EL (cell line): ENCODE measurements around the gene CDX2.
"Not testable (repeated sequence)": the region's sequence is repeated elsewhere in the genome, so short reads cannot be mapped to it uniquely, and the experiment has no call there.

Experiments used
- DNase-seq: peaks from one replicate; pipeline ENCODE4 v3.0.0-alpha.2; 2016

Gene CDX2

DNA sequence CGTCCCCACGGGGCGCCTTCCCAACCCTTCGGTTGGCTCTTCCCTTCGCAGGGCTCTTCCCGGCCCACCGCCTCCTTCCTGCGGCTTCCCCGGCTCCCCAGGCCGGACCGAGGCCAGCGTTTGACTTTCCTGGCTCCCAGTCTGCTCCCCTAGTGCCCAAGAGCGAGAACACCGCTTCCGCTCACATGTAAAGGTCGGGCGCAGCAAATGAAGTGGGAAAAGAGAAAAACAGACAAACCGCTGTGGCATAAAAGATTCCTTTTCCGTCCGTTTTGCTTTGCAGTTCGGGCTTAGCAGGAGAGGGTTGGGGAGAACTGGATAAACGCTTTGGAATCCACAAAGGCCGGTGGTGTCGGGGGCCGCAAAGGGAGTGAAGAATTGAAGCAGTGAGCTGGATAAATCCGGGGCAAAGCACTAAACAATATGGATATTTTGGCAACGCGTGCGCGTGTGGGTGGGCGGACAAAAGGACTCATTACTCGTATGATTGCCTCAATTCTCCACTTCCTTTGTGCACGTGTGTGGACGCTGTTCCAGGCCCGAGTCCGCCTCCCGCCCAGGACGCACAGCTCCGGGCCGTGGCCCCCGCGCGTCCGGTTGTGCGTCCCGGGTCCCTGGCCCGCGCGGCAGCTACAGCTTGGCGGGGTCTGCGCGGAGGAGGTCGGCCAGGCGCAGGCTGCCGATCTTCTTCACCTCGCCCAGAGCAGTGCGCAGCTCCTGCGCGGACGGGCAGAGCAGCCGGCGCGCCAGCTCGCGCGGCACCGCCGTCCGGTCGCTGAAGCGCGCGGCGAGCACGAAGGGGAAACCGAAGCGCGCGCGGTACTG lies 8.6 kb upstream of the CDX2 start:
- DNase-seq: no peak

- no peak for DNase-seq
These were observed 7.4 kb upstream of the CDX2 start for GRCh38 chr13:27976362-27977091.

DNA sequence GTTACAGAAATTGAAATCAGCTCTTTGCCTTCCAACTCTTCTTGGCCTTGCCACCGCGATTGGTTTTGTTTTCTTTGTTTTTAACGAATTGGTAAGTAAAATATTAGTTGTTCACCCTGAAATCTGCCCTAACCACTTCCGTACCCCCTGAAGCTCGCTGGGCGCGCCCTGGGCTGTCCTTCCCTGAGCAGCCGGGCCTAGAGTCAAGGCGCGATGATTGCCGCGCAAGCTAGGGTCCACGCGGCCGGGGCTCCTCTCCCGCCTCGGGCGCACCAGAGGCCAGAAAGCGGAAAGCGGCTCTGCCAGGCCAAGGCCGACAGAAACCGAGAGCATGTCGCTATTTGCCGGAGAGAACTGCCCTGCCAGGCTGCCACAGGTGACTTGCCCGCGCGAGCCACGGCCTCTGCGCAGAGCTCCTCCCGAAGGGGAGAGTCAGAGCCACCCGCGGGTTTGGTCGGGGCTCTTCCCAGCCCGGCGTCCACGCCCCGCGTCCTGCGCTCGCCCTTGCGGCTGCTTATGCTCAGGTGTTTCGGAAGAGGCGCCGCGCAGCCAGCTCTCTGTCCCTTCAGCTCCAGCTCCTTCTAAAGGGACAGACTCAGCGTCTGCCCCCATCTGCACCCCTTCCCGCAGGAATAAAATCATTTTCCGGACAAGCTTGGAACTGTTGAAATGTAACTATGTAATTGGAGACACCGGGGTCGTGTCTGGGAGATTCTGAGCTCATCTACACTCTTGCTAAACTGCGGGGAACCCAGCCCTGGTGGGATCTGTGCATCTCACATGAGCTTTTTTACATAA lies 6.6 kb upstream of the CDX2 start:
- no peak for DNase-seq

DNA sequence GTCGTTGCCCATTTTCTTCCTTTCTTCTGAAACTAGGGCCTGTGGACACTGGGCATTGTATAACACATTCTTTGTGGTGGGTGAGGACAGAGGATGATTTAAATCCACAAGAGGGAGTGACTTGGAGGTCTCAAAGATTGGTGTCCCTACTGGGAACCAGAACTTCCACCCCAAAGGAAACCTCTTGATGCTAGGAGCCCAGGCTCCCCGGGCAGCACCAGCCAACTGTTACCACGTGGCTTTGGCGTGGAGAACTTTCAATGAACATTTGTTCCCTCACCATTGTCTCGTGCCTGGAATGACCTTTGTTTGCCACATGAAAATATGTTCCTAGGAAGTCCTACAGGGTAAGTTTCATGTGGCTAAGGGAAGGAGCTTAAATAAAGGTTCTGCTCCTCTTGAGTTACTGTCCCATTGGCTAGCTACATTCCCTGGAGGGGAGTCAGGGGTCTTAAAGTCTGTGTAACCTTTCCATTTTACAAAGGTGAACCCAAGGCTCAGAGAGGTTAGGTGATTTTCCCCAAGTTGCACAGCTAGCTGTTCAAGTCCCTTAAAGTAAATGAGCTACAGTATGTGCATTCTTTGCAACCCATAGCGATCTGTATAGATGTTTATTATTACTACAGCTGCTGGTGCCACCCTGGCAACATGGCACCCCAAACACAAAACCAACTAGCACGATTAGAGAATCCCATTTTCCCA lies 5.0 kb upstream of the CDX2 start:
- no peak for DNase-seq

- no peak for DNase-seq
These were observed 4.2 kb upstream of the CDX2 start for GRCh38 chr13:27973291-27973690.

DNA sequence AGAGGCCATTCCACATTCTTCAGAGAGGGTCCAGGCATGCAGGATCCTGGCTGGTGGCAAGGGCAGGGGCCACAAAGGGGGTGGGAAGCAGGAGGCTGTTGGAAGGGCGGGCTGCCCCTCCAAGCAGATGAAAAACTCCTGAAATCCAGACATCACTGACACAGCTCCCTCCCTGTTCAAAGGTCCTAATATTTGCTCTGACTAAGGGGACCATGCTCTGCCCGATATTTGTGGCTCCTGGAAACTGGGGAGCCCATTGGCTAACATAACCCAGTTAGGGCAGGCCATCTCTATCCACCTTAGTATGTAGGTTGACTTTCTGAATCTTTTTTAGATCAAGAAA lies 3.3 kb upstream of the CDX2 start:
- DNase-seq: no peak

- no peak for DNase-seq
These were observed 2.8 kb upstream of the CDX2 start for GRCh38 chr13:27971776-27972477.

DNA sequence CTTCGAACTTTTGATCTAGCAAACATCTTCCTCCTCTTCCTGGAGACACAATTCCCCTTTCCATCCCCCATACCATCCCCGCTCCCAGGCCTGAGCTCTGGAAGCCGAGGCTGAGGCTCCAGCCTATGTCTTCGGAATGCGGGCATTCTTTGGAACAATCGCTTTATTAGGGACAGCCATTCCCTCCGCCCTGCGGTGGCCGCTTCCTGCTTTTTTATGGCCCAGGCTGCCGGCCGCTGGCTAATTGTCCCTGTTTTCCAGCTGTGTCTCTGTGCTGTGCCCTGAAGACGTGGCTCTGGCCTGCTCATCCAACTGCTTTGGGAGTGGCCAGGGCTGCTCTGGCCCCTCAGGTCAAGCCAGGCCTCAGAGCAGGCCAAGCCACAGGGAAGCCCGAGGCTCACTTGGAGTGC lies 2.1 kb upstream of the CDX2 start:
- no peak for DNase-seq

DNA sequence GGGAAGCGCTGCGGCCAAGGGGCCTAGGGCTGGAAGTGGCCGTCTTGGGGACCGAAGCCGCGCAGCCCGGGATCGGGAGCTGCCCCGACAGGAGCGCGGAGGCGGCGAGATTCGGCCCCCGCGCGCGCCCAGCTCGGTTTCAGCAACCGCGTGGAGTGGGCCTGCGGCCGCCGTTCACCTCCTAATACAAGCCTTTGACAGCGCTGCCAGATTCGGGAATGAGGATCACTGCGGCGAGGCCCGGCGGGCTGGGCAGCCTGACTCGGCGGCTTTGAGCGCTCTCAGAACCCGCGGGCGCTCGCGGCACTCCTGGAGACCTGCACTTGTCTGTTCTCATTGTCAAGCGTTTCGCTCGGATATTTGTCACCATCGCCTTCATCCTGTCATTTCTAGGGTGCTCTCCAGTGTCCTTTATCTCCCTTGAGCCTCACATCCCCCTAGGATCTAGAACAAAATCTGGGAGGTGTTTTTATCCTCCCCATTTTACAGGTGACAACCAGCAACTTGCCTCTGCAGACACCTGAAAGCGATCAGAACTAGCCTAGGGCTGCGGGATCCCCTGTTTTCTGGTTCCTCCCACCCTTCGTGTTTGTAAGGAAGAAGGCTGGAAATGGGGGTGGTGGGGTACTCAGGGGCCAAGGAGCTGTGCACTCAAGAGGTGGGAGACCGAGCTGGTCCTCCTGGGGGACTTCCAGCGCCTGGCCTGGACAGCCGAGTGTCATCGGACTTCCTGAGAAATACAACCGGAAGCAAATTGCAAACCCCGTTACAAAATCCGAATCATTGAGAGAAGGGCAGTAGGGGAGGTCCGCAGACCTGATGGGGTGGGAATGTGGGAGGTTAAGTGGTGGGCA lies 1.5 kb upstream of the CDX2 start:
- no peak for DNase-seq

DNA sequence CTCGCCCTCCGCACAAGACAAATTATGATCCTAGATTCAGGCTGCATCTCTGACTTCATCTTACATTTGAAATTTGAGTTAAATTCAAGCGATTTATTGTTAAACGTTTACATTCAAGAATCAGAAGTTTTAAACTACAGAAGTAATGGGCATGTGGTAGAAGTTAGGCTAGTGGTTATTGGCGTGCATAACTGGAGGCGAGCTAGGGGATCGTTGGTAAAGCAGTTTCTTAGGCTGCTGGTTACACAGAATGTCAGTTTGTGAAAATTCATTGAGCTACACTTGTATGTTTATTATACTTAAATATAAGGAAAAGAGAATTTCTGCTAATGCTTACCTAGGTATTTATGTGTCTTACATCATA lies 733 bp upstream of the CDX2 start:
- DNase-seq: no peak

DNA sequence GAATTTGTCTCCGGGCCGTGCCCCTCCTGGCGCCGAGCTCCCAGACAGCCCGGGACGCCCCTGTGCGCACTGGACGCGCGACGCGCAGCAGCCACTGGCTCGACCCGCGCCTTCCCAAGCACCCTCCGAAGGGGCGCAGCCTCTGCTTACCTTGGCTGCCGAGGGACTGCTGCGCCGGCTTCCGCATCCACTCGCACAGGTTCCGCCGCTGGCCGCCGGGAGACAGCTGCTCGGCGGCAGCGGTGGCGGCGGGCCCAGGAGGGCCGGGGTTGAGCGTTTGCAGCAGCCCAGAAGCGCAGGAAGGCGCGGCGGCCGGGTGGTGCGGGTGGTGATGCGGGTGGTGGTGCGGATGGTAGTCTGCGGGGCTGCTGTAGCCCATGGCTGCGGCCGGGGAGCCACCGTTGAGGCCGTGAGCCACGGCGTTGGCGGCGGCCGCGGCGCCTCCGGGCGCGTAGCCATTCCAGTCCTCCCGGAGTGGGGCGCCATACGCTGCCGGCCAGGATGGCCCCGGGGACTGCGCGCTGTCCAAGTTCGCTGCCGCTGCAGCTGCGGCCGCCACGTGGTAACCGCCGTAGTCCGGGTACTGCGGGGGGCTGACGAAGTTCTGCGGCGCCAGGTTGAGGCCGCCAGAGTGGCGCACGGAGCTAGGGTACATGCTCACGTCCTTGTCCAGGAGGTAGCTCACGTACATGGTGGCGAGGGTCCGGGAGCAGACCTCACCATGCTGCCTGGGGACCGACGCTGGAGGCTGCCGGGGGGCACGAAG lies 616 bp downstream of the CDX2 start:
- DNase-seq: peak; percentile 13

- peak; percentile 31 for DNase-seq
These were observed 1.3 kb downstream of the CDX2 start for GRCh38 chr13:27967736-27968315.

DNA sequence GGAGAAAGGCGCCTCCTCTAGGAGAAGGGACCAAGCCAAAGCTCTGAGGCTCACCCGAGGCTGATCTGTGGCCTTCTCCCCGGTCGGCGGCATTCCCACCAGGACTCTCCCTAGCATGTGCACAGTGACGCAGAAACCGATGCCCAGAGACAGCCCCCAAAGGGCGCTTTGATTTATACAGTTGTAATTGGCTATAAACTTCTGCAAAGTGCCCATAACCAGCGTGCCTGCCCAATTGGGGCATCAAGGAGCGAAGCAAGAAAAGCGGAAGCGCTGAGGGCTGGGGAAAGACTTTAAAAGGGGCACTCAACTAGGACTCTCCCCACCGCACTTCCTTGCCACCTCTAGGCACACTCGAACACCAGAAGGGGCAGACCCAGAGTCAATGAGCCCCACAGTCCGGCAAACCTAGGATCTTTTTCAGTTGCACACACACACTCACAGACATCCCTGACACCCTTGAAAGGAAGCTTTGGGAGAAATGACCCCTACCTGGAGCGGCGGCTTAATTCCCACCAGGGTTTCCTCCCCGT lies 1.8 kb downstream of the CDX2 start:
- DNase-seq: no peak

DNA sequence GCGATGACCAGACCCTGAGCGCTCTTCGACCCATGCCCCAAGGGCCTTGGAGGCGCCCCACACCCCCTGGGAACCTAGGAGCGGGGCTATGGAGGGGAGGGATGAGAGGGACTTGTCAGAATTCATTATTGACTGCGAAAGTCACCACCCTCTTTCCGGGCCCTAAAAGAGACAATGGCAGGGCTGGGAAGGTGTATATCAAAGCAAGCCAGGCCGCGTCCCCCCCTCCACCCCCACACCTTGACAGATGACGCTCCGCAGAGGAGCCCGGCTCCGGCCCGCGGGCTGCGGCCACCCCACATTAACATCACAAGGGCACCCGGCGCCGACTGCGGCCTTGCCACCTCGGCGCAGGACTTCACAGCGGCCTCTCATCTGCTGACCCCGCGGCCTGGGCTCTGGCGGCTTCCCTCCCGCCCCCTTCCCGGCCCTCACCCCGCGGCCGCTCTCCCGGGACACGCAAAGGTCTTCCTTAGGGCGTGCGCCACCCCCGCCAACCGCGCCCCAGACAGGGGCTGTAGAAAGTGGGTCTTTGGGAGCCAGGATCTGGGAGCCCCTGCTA lies 2.4 kb downstream of the CDX2 start:
- DNase-seq: no peak

- no peak for DNase-seq
These were observed 3.1 kb downstream of the CDX2 start for GRCh38 chr13:27965740-27966640.

- no peak for DNase-seq
These were observed 3.8 kb downstream of the CDX2 start for GRCh38 chr13:27965343-27965739.

DNA sequence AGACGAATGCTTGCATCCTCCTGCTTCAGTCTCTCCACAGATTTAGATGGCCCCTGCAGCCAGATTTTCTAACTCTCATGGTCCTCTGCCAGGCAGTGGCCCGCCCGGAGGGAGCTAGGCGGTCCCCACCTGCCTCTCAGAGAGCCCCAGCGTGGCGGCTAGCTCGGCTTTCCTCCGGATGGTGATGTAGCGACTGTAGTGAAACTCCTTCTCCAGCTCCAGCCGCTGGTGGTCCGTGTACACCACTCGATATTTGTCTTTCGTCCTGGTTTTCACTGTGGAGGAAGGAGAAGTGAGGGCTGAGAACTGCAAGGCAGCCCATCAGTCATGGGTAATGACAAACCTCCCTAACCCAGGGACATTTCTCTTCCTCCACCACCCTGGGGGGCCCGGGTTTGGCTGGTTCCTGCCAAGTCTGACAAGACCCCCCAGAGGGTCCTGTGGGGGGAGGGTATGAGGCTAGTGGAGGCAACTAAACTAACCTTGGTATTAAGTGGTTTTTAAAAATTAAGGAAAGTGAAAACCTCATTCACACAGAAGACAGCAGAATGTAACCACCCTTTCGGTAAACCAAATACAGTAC lies 4.3 kb downstream of the CDX2 start:
- no peak for DNase-seq

DNA sequence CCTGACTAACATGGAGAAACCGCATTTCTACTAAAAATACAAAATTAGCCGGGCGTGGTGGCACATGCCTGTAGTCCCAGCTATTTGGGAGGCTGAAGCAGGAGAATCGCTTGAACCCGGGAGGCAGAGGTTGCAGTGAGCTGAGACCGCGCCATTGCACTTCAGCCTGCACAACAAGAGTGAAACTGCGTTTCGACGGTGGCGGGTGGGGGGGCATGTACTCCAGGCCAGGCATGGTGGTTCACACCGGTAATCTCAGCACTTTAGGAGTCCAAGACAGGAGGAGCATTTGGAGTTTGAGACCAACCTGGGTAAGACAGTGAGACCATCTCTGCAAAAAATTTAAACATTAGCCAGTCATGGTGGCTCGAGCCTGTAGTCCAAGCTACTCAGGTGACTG lies 4.9 kb downstream of the CDX2 start:
- DNase-seq: not testable (repeated sequence)
